Epithelial cell of proximal tubule (primary cell): ENCODE results near the gene PLXNA4. TPM values are rescaled to one million over a fixed set of nuclear protein-coding genes. Genes with fewer than 3 reads are reported as not detected.

Experiments used
- DNase-seq: peaks from one replicate; pipeline ENCODE4 v3.0.0-alpha.2; 2011; ENCODE audit warnings: low read depth
- H3K4me3 ChIP-seq: 2 replicates; pipeline ENCODE4 v1.5.1; 2011; ENCODE audit warnings: low read depth, mild to moderate bottlenecking, low read length
- CTCF ChIP-seq: conservative IDR thresholded peaks from 2 replicates; pipeline ENCODE4 v1.5.1; 2012; ENCODE audit warnings: low read depth, mild to moderate bottlenecking, low read length
- total RNA-seq: library from RNA; depleted of rRNA; stranded (reverse); fragments of >200 nt; gene quantifications from 2 replicates; pipeline ENCODE4 v1.2.3, GENCODE V29; 2015

PLXNA4 gene
- total RNA-seq, 1 donor from 2014 or later, result not detected

GRCh38 chr7:132463922-132464321 lies 112.3 kb downstream of the PLXNA4 start:
- DNase-seq, result no peak
- no peak overlapping the region for H3K4me3 ChIP-seq
- TF ChIP-seq CTCF, result no peak

- no peak overlapping the region for H3K4me3 ChIP-seq
- no peak for TF ChIP-seq CTCF
- DNase-seq, result no peak
Observed at GRCh38 chr7:132462478-132462877, 113.8 kb downstream of the PLXNA4 start.

GRCh38 chr7:132461032-132461592 lies 115.2 kb downstream of the PLXNA4 start:
- H3K4me3 ChIP-seq, result no peak overlapping the region
- no peak for TF ChIP-seq CTCF
- DNase-seq, result no peak

- TF ChIP-seq CTCF, result no peak
- DNase-seq, result no peak
- H3K4me3 ChIP-seq, result no peak overlapping the region
Observed at GRCh38 chr7:132458729-132459128, 117.5 kb downstream of the PLXNA4 start.

- DNase-seq, result no peak
- TF ChIP-seq CTCF, result no peak
- H3K4me3 ChIP-seq, result no peak overlapping the region
Observed at GRCh38 chr7:132457658-132458057, 118.6 kb downstream of the PLXNA4 start.

- no peak for DNase-seq
- H3K4me3 ChIP-seq, result no peak overlapping the region
- TF ChIP-seq CTCF, result no peak
Observed at GRCh38 chr7:132456418-132456817, 119.9 kb downstream of the PLXNA4 start.

- no peak for DNase-seq
- TF ChIP-seq CTCF, result no peak
- H3K4me3 ChIP-seq, result no peak overlapping the region
Observed at GRCh38 chr7:132455378-132455777, 120.9 kb downstream of the PLXNA4 start.
